Ovary (tissue), 9 donors: Measurements from ENCODE around the gene SLC7A1. TPM values are rescaled to one million over a fixed set of nuclear protein-coding genes. Genes with fewer than 3 reads are reported as not detected.

Experiments
- DNase-seq, 5 donors: peaks; one replicate each; pipeline ENCODE4 v3.0.0-alpha.2; 2019 to 2020
- H3K27ac ChIP-seq, 2 donors: fragments of 200-600 bp; one replicate each; pipeline versions ENCODE4 v1.5.1 to v1.8.0; 2019 to 2022
- H3K27me3 ChIP-seq: fragments of 200-600 bp; one replicate; pipeline ENCODE4 v1.8.0; 2022
- H3K36me3 ChIP-seq: fragments of 200-600 bp; sonication (generic); one replicate; pipeline ENCODE4 v1.5.1; 2019
- H3K4me1 ChIP-seq: one replicate; pipeline ENCODE4 v1.8.1; 2013; ENCODE audit warnings: mild to moderate bottlenecking, moderate library complexity; ENCODE audit not compliant: insufficient read depth
- H3K4me3 ChIP-seq: fragments of 200-600 bp; sonication (generic); one replicate; pipeline ENCODE4 v1.5.1; 2017
- H3K9me3 ChIP-seq, 2 donors: fragments of 200-600 bp in 1 of 2; sonication (generic) in 1 of 2; one replicate each; pipeline versions ENCODE4 v1.5.1 to v1.8.1; 2013 to 2019; ENCODE audit warnings: mild to moderate bottlenecking in 1 of 2, moderate library complexity in 1 of 2
- EP300 ChIP-seq: sonication (generic); formaldehyde crosslinking; IDR thresholded peaks from one replicate; pipeline ENCODE4 v1.6.1; 2017; ENCODE audit warnings: antibody characterized with exemption
- POLR2A ChIP-seq: fragments of 450-650 bp; IDR thresholded peaks from one replicate; pipeline ENCODE4 v1.6.1; 2017; ENCODE audit warnings: antibody characterized with exemption, mild to moderate bottlenecking, moderate library complexity
- WGBS, 3 donors: extraction: QIAGEN DNeasy Blood & Tissue Kit in 1 of 3; methylation state at CpG; one replicate each; pipeline versions ENCODE4 v1.1.5 to v1.1.7; 2013 to 2017; 5-methylcytosine and 5-hydroxymethylcytosine counted together
- intact Hi-C, 4 donors: fragments of 100-400 bp; cut with DNase I; formaldehyde crosslinking; loops; one replicate each; pipeline versions ENCODE4 v1.11.0 to v1.15.1; 2022 to 2023
- polyA plus RNA-seq, 2 donors: library from polyadenylated mRNA; stranded (reverse); fragments of 200-250 nt in 1 of 2; fragments of 350-450 nt in 1 of 2; fragmentation: Illumina TruSeq in 1 of 2; extraction: RNeasy Lipid Tissue Mini Kit (QIAGEN cat#74804) in 1 of 2; gene quantifications; one replicate each; pipeline ENCODE4 v1.2.3, GENCODE V29; 2013 to 2014
- total RNA-seq, 7 donors: library from RNA; depleted of rRNA in 2 of 7; stranded (reverse); fragments of >200 nt in 2 of 7; fragmentation: NEBNext Ultra II Directional in 3 of 7; extraction: Animal tissue kit (Norgen Biotek cat#: 25700) in 3 of 7; gene quantifications; one replicate each; pipeline versions ENCODE4 v1.1.0 to v1.2.4, GENCODE V29; 2016 to 2023
- TF ChIP-seq, protein P1 (sequence below), 3 donors: fragments of 450-650 bp in 2 of 3; fragments of 200-600 bp in 1 of 3; IDR thresholded peaks; one replicate each; pipeline versions ENCODE4 v1.5.1 to v1.8.0; 2016 to 2022; ENCODE audit warnings: antibody characterized with exemption in 3 of 3, mild to moderate bottlenecking in 1 of 3
- donor health status: DM: no; HTN: no; CAD: no; lungs with moderate emphysema.
- donor health status: DM: no; HTN: no; CAD: no.
- donor health status: Bipolar disorder and iron deficiency.
- donor health status: DM: yes; HTN: yes; CAD: no.
- donor health status: DM: no; HTN: no; CAD: no.
- donor health status: DM: yes; HTN: yes; CAD: no.

SLC7A1 gene
- total and polyA plus RNA-seq, 9 donors, result 3.3 to 98.7 (median 14.0) TPM

DNA sequence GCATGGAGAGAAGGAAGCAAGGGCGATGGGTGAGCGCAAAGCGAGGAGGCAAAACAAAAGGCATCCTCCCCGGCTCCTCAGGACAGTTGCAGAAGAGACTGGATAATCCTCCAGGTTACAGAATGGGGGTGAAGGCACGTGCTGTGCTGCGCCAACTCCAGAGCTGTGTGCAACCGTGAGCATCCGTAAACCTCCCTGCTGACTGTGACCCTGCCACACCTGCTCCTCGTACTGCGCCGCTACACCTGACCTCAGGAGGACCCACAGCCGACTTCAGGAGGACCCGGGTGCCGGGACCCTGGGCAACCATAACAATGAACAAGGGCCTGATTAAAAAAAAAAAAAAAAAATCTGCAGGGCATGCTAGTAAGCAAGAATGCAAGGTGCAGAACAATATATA lies 68.7 kb downstream of the SLC7A1 start:
- Histone ChIP-seq H3K36me3 (no peaks in the 10 kb centered on the region), H3K9me3 (no peaks in the 10 kb centered on the region), H3K4me1 (no peaks in the 10 kb centered on the region), H3K27ac (no peak overlapping the region), H3K4me3 (no peak overlapping the region), H3K27me3 (no peaks in the 10 kb centered on the region)
- WGBS, 3 donors, result 96 to 98% (median 96%) methylated on average over 14 of the region's 14 CpGs
- intact Hi-C loops, result no loop called here
- DNase-seq, result no peak
- TF ChIP-seq, protein P1, sequence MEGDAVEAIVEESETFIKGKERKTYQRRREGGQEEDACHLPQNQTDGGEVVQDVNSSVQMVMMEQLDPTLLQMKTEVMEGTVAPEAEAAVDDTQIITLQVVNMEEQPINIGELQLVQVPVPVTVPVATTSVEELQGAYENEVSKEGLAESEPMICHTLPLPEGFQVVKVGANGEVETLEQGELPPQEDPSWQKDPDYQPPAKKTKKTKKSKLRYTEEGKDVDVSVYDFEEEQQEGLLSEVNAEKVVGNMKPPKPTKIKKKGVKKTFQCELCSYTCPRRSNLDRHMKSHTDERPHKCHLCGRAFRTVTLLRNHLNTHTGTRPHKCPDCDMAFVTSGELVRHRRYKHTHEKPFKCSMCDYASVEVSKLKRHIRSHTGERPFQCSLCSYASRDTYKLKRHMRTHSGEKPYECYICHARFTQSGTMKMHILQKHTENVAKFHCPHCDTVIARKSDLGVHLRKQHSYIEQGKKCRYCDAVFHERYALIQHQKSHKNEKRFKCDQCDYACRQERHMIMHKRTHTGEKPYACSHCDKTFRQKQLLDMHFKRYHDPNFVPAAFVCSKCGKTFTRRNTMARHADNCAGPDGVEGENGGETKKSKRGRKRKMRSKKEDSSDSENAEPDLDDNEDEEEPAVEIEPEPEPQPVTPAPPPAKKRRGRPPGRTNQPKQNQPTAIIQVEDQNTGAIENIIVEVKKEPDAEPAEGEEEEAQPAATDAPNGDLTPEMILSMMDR (IDR thresholded peaks at IDR 0.05), result no peak
- TF ChIP-seq POLR2A (no peak), EP300 (no peak)

DNA sequence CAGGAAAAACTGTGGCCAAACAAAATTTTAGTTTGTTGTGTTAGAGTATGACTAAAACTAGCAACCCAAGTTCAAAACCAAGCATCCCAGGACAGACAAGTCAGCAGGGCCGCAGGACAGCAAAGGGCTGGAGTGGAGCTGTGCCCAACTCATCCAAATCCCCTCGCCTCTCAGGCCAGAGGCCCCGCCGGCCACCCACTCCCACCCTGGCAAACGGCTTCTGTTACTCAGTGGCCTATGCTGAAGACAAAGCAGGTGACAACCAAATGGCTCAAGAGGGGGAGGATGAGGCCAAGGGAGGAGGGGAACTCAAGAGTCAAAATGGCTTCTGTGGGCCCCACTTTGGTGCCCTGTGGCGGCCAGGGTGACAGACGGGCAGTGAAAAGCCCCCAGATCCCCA lies 69.7 kb downstream of the SLC7A1 start:
- Histone ChIP-seq H3K27me3 (no peaks in the 10 kb centered on the region), H3K9me3 (no peaks in the 10 kb centered on the region), H3K36me3 (no peaks in the 10 kb centered on the region), H3K4me3 (no peak overlapping the region), H3K4me1 (no peaks in the 10 kb centered on the region), H3K27ac (no peak overlapping the region)
- TF ChIP-seq, protein P1 (IDR thresholded peaks at IDR 0.05), result no peak
- no peak for TF ChIP-seq EP300
- no peak for TF ChIP-seq POLR2A
- intact Hi-C loops, result no loop called here
- peak in 1 of 5 donors; percentile 13 for DNase-seq
- WGBS, 3 donors, result 94 to 96% (median 96%) methylated on average over 7 of the region's 7 CpGs

DNA sequence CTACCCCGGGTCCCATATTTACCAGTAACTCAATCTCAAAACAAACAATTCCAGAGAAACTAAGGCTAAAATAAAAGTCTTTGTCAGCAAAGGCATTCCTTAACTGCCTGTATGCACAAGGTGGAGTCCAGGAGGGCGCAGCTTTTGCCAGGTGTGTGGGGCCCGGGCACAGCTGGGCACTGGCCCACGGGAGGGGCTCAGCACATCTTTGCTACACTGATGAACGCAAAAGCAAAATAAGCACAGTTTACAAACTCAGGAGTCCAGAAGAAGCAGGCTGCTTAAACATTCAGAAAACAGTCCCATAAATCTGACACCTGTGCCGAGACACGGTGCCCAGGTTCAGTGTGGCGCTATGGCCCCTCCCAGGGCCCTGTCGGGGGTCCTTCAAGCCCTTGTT lies 70.8 kb downstream of the SLC7A1 start:
- DNase-seq, result peak in 1 of 5 donors; percentile 0
- no peaks in the 10 kb centered on the region for H3K36me3 ChIP-seq
- H3K27me3 ChIP-seq, result no peaks in the 10 kb centered on the region
- intact Hi-C loops, result no loop called here
- no peaks in the 10 kb centered on the region for H3K4me1 ChIP-seq
- H3K27ac ChIP-seq, result no peak overlapping the region
- no peaks in the 10 kb centered on the region for H3K9me3 ChIP-seq
- TF ChIP-seq, protein P1 (IDR thresholded peaks at IDR 0.05), result no peak
- no peak for TF ChIP-seq EP300
- no peak for TF ChIP-seq POLR2A
- no peak overlapping the region for H3K4me3 ChIP-seq
- 88 to 95% (median 90%) methylated on average over 9 of the region's 9 CpGs for WGBS, 3 donors

DNA sequence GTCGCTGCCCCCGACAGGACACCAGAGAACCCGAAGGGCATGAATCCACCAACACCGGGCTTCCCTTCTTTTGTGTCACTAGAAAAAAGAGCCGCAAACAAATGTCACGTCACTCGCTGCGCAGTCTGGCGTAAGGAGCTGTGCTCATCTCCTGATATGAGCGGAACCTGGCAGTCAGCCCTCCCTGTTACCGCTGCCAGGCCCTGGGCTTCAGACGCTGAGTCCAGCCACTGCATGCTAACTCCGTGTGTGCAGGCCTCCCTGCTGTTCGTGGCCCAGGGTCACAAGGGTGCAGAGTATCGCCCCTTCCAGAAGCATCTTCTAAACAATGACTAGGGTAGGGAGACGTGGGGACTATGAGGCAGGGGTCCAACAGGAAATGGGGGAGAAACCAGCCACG lies 71.3 kb downstream of the SLC7A1 start:
- Histone ChIP-seq H3K27ac (no peak overlapping the region), H3K4me1 (no peaks in the 10 kb centered on the region), H3K36me3 (no peaks in the 10 kb centered on the region), H3K27me3 (no peaks in the 10 kb centered on the region), H3K4me3 (no peak overlapping the region), H3K9me3 (no peaks in the 10 kb centered on the region)
- peak in 1 of 5 donors; percentile 25 for DNase-seq
- WGBS, 3 donors, result 86 to 93% (median 91%) methylated on average over 17 of the region's 17 CpGs
- intact Hi-C loops, result no loop called here
- TF ChIP-seq POLR2A, result no peak
- TF ChIP-seq, protein P1 (IDR thresholded peaks at IDR 0.05), result no peak
- no peak for TF ChIP-seq EP300
